Coronary artery (tissue), 2 donors: ENCODE measurements around the gene GKN1.

Experiments
- DNase-seq: peaks from one replicate; pipeline ENCODE4 v3.0.0-alpha.2; 2017; ENCODE audit warnings: low spot score
- H3K27ac ChIP-seq, 2 donors: fragments of 200-600 bp; sonication (generic); one replicate each; pipeline ENCODE4 v1.5.1; 2016 to 2019
- H3K4me3 ChIP-seq: fragments of 200-600 bp; sonication (generic); 2 replicates; pipeline ENCODE4 v1.5.1; 2016; ENCODE audit warnings: mild to moderate bottlenecking, moderate library complexity
- CTCF ChIP-seq: fragments of 200-600 bp; sonication (generic); IDR thresholded peaks from one replicate; pipeline ENCODE4 v1.5.1; 2019; ENCODE audit warnings: antibody characterized with exemption

The GKN1 gene

GRCh38 chr2:68989035-68989434 is 14.6 kb downstream of the GKN1 start:
- TF ChIP-seq CTCF: no peak
- DNase-seq: no peak

GRCh38 chr2:68992341-68992740 is 17.9 kb downstream of the GKN1 start:
- no peak for TF ChIP-seq CTCF
- H3K4me3 ChIP-seq: no peak overlapping the region
- H3K27ac ChIP-seq: no peak overlapping the region
- no peak for DNase-seq

More at GRCh38 chr2:68989035-68989434, 14.6 kb downstream of the GKN1 start:
- Histone ChIP-seq H3K4me3 (no peak overlapping the region), H3K27ac (no peak overlapping the region)

- no peak overlapping the region for H3K4me3 ChIP-seq
- no peak for TF ChIP-seq CTCF
- no peak for DNase-seq
- H3K27ac ChIP-seq: no peak overlapping the region
Measured at GRCh38 chr2:68992933-68993332, 18.5 kb downstream of the GKN1 start.

GRCh38 chr2:68993660-68994059 is 19.2 kb downstream of the GKN1 start:
- H3K4me3 ChIP-seq: no peak overlapping the region
- H3K27ac ChIP-seq: no peak overlapping the region
- TF ChIP-seq CTCF: no peak
- no peak for DNase-seq

GRCh38 chr2:68994864-68995263 is 20.4 kb downstream of the GKN1 start:
- DNase-seq: no peak
- H3K27ac ChIP-seq: no peak overlapping the region
- no peak for TF ChIP-seq CTCF
- no peak overlapping the region for H3K4me3 ChIP-seq

- Histone ChIP-seq H3K27ac (no peak overlapping the region), H3K4me3 (no peak overlapping the region)
- no peak for DNase-seq
- TF ChIP-seq CTCF: no peak
Measured at GRCh38 chr2:68995916-68996315, 21.5 kb downstream of the GKN1 start.

GRCh38 chr2:68997401-68997800 is 23.0 kb downstream of the GKN1 start:
- DNase-seq: no peak
- no peak for TF ChIP-seq CTCF
- Histone ChIP-seq H3K4me3 (no peak overlapping the region), H3K27ac (no peak overlapping the region)
